ENCODE measurements around the gene DHX16. TPM values are rescaled to one million over a fixed set of nuclear protein-coding genes. Genes with fewer than 3 reads are reported as not detected.

Gene DHX16
- total RNA-seq, 1 donor from 2014 or later = 34.7 TPM

DNA sequence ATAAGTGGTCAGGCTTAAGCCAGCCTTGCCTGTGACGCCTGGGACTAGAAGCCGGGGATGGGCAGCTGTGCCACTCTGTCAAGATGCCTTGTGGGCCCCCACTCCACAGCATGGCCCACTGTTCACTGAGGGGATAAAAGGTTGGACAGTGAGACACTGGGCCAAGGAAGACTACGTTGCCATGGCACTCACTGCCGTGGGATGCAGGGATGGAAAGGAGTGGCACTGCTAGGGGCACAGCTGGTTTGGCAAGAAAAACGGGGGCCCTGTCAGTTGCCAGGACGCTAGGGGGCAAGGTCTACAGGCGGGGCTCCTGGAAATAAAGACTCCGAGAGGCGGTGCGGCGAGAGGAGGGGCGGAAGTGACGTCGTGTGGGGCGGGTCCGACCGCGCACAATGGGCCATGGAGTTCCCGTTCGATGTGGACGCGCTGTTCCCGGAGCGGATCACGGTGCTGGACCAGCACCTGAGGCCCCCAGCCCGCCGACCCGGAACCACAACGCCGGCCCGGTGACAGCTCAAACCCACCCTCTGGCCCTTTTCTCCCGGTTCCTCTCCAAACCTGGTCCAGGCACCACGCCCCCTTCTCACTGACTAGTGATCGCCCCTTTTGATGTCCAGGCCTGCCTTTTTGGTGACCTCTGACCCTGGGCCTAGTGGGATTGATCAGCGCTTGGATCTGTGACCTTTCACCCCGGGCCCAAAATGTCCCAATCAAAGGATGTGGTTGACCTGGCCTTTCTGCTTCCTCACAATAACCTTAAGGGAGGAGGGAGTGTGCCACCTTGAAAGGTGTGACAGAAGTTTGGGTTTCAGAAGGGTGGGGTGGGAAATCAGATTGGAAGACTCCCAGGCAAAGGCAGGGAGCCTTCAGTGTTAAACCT is 46.1 kb downstream of the DHX16 start, which contains the start of gene ATAT1:
Gene ATAT1, plus strand, starts transcription at position 391 of the 883 bp plus-strand sequence.
- Histone ChIP-seq H3K4me3 (ENCODE audit: low read depth, low read length) (peak within 1 kb of the TSS; percentile 62), H3K27me3 (ENCODE audit: control insufficient read depth, insufficient read depth, low read length) (no peaks in the 10 kb centered on the region), H3K36me3 (ENCODE audit: control insufficient read depth, insufficient read depth, low read length) (peaks cover 3% of the 10 kb centered on the region)
- no peak for DNase-seq (ENCODE audit: low read depth)
- TF ChIP-seq, protein P1, sequence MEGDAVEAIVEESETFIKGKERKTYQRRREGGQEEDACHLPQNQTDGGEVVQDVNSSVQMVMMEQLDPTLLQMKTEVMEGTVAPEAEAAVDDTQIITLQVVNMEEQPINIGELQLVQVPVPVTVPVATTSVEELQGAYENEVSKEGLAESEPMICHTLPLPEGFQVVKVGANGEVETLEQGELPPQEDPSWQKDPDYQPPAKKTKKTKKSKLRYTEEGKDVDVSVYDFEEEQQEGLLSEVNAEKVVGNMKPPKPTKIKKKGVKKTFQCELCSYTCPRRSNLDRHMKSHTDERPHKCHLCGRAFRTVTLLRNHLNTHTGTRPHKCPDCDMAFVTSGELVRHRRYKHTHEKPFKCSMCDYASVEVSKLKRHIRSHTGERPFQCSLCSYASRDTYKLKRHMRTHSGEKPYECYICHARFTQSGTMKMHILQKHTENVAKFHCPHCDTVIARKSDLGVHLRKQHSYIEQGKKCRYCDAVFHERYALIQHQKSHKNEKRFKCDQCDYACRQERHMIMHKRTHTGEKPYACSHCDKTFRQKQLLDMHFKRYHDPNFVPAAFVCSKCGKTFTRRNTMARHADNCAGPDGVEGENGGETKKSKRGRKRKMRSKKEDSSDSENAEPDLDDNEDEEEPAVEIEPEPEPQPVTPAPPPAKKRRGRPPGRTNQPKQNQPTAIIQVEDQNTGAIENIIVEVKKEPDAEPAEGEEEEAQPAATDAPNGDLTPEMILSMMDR (IDR thresholded peaks at IDR 0.05; ENCODE audit: insufficient read depth, low read length, poor library complexity, severe bottlenecking) = peak; percentile 43

DNA sequence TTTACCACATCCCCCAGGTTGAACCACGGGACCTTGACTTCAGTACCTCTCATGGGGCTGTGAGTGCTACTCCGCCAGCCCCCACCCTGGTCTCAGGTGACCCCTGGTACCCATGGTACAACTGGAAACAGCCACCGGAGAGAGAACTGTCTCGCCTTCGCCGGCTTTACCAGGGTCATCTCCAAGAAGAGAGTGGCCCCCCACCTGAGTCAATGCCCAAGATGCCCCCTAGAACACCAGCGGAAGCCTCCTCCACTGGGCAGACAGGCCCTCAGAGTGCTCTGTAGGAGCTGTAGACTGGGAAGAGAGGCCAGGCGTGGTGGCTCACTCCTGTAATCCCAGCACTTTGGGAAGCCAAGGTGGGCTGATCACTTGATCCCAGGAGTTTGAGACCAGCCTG is 47.3 kb downstream of the DHX16 start:
- Histone ChIP-seq H3K36me3 (ENCODE audit: control insufficient read depth, insufficient read depth, low read length) (peaks cover 3% of the 10 kb centered on the region), H3K27me3 (ENCODE audit: control insufficient read depth, insufficient read depth, low read length) (no peaks in the 10 kb centered on the region), H3K4me3 (ENCODE audit: low read depth, low read length) (no peak overlapping the region)
- no peak for DNase-seq (ENCODE audit: low read depth)
- TF ChIP-seq, protein P1 (IDR thresholded peaks at IDR 0.05; ENCODE audit: insufficient read depth, low read length, poor library complexity, severe bottlenecking) = no peak

DNA sequence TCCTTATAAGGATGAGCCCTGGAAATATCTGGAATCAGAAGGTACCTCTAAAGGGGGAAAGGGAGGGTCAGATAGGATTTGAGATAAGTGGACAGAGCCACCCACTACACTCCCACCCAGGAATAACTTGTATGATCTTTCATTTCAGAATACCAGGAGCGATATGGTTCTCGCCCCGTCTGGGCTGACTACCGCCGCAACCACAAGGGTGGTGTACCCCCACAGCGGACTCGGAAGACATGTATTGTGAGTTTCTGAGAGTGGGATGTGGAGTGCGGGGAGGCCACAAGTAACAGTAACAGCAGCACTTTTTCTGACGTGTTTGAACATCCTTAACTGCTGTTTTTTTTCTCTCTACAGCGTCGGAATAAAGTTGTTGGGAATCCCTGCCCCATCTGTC is 53.2 kb downstream of the DHX16 start:
- no peak for DNase-seq (ENCODE audit: low read depth)
- TF ChIP-seq, protein P1 (IDR thresholded peaks at IDR 0.05; ENCODE audit: insufficient read depth, low read length, poor library complexity, severe bottlenecking) = no peak
- H3K27me3 ChIP-seq (ENCODE audit: control insufficient read depth, insufficient read depth, low read length) = no peaks in the 10 kb centered on the region
- H3K4me3 ChIP-seq (ENCODE audit: low read depth, low read length) = no peak overlapping the region
- peaks cover 5% of the 10 kb centered on the region for H3K36me3 ChIP-seq (ENCODE audit: control insufficient read depth, insufficient read depth, low read length)

DNA sequence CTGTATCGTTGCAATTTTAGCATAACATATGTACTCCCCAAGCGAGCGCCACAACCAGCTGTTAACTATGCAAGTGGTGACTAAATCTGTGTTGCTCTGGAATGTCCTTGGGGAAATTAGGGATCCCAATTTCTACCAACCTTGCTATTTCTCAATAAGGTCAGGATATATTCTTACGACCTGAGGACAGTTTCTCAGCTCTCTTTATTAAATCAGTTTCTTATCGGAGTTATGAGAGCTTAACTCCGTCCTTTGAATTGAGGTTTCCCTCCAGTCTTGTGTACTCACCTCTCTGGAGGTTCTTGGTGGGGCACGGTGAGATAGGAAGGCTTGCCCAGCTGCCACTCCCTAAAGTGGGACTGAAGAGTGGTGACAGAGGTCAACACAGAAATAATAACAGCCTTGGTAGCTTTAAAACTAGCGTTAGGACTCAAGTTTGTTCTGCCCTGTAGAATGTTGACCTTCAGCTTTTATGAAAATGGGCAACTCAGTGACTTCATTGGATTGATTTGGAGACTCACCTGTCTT is 54.5 kb downstream of the DHX16 start:
- DNase-seq (ENCODE audit: low read depth) = no peak
- Histone ChIP-seq H3K27me3 (ENCODE audit: control insufficient read depth, insufficient read depth, low read length) (no peaks in the 10 kb centered on the region), H3K36me3 (ENCODE audit: control insufficient read depth, insufficient read depth, low read length) (peaks cover 5% of the 10 kb centered on the region), H3K4me3 (ENCODE audit: low read depth, low read length) (peak overlapping the region; percentile 89)
- TF ChIP-seq, protein P1 (IDR thresholded peaks at IDR 0.05; ENCODE audit: insufficient read depth, low read length, poor library complexity, severe bottlenecking) = no peak

DNA sequence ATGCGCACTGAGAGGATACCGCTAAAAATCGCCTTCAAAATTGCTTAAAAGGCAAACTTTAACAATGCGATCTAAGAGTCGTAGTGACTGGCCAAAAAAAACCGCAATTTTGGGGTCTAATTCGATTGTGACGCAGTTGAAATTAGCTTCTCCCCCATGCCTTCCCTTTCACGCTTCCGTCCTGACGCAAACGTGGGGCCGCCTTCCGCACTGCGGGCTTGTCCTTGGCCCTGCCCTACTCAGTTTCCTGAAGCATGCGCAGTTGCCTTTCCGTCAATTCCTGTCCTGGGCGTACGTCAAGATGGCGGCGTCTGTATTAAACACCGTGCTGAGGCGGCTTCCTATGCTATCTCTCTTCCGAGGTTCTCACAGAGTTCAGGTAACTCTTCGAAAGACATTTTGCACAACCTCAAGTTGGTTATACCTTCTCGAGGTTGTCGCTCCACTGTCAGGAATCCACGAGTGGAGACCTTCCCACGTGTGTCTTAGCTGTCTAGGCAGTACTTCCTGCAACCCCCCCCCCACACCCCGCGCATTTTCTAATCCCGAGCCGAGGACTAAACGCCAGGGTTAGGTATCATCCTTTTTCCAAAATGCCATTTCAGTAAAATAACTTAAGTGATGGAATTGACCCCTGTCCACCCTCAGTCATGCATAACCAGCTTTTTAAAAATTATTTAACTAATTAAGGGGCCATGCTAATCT is 55.1 kb downstream of the DHX16 start, which contains the start of gene MRPS18B:
Gene MRPS18B, plus strand, starts transcription at position 276 of the 705 bp plus-strand sequence. Its CDS starts 26 bp downstream, at position 302.
- Histone ChIP-seq H3K36me3 (ENCODE audit: control insufficient read depth, insufficient read depth, low read length) (peaks cover 5% of the 10 kb centered on the region), H3K4me3 (ENCODE audit: low read depth, low read length) (peak within 1 kb of the TSS; percentile 93), H3K27me3 (ENCODE audit: control insufficient read depth, insufficient read depth, low read length) (no peaks in the 10 kb centered on the region)
- TF ChIP-seq, protein P1 (IDR thresholded peaks at IDR 0.05; ENCODE audit: insufficient read depth, low read length, poor library complexity, severe bottlenecking) = no peak
- DNase-seq (ENCODE audit: low read depth) = peak; percentile 92
